ENCODE results near the gene EIF3L.

The EIF3L gene

GRCh38 chr22:37930270-37930951, 81.2 kb downstream of the EIF3L start:
- peak; percentile 29 for DNase-seq

GRCh38 chr22:37930952-37931440, 81.8 kb downstream of the EIF3L start:
- no peak for DNase-seq

- DNase-seq: no peak
Observed at GRCh38 chr22:37931893-37932389, 82.7 kb downstream of the EIF3L start.

- DNase-seq: no peak
Observed at GRCh38 chr22:37932401-37932800, 83.2 kb downstream of the EIF3L start.

GRCh38 chr22:37932821-37933578, 83.8 kb downstream of the EIF3L start:
- DNase-seq: no peak

GRCh38 chr22:37933711-37934376, 84.6 kb downstream of the EIF3L start:
- DNase-seq: peak; percentile 91
